ENCODE data around the gene CDH5.

CDH5 gene

GRCh38 chr16:66322174-66322573 is 44.3 kb upstream of the CDH5 start:
- no peaks in the 10 kb centered on the region for H3K9me3 ChIP-seq (ENCODE audit: insufficient read depth, low read length)
- no peaks in the 10 kb centered on the region for H3K27me3 ChIP-seq (ENCODE audit: low read length)
- no peaks in the 10 kb centered on the region for H3K9me2 ChIP-seq (replicated peaks; ENCODE audit: insufficient read depth, low read length)
- H3K4me2 ChIP-seq (ENCODE audit: low read depth, low read length, poor library complexity, severe bottlenecking), result no peak overlapping the region
- no peak overlapping the region for H3K9ac ChIP-seq (ENCODE audit: low read length)
- TF ChIP-seq CTCF (IDR thresholded peaks at IDR 0.05; ENCODE audit: insufficient read depth, low read length, poor library complexity, severe bottlenecking) (no peak), EZH2phosphoT487 (conservative IDR thresholded peaks at IDR 0.05; ENCODE audit: low read length) (no peak)
- no peak overlapping the region for H3K4me3 ChIP-seq (ENCODE audit: insufficient read depth, low read length, poor library complexity, severe bottlenecking)
- no peaks in the 10 kb centered on the region for H3K36me3 ChIP-seq (ENCODE audit: low read length)
- no peaks in the 10 kb centered on the region for H3F3A ChIP-seq (ENCODE audit: insufficient read depth)
- H4K20me1 ChIP-seq (ENCODE audit: low read depth, low read length), result no peaks in the 10 kb centered on the region
- H3K27ac ChIP-seq (ENCODE audit: low read depth, low read length), result no peak overlapping the region
- no peak overlapping the region for H2AFZ ChIP-seq (ENCODE audit: low read depth, low read length, severe bottlenecking)
- no peaks in the 10 kb centered on the region for H3K79me2 ChIP-seq (ENCODE audit: insufficient read depth, low read length)

GRCh38 chr16:66324815-66325515 is 41.5 kb upstream of the CDH5 start:
- Histone ChIP-seq H4K20me1 (ENCODE audit: low read depth, low read length) (no peaks in the 10 kb centered on the region), H3K4me2 (ENCODE audit: low read depth, low read length, poor library complexity, severe bottlenecking) (no peak overlapping the region), H3K79me2 (ENCODE audit: insufficient read depth, low read length) (no peaks in the 10 kb centered on the region), H3F3A (ENCODE audit: insufficient read depth) (no peaks in the 10 kb centered on the region), H3K36me3 (ENCODE audit: low read length) (no peaks in the 10 kb centered on the region), H3K9me2 (replicated peaks; ENCODE audit: insufficient read depth, low read length) (no peaks in the 10 kb centered on the region), H2AFZ (ENCODE audit: low read depth, low read length, severe bottlenecking) (no peak overlapping the region), H3K4me3 (ENCODE audit: insufficient read depth, low read length, poor library complexity, severe bottlenecking) (no peak overlapping the region), H3K27me3 (ENCODE audit: low read length) (no peaks in the 10 kb centered on the region), H3K9ac (ENCODE audit: low read length) (no peak overlapping the region), H3K9me3 (ENCODE audit: insufficient read depth, low read length) (no peaks in the 10 kb centered on the region), H3K27ac (ENCODE audit: low read depth, low read length) (no peak overlapping the region)
- no peak for TF ChIP-seq CTCF (IDR thresholded peaks at IDR 0.05; ENCODE audit: insufficient read depth, low read length, poor library complexity, severe bottlenecking)

- no peaks in the 10 kb centered on the region for H3K27me3 ChIP-seq (ENCODE audit: low read length)
- no peaks in the 10 kb centered on the region for H3K36me3 ChIP-seq (ENCODE audit: low read length)
- no peak overlapping the region for H2AFZ ChIP-seq (ENCODE audit: low read depth, low read length, severe bottlenecking)
- no peaks in the 10 kb centered on the region for H3K79me2 ChIP-seq (ENCODE audit: insufficient read depth, low read length)
- H3K9me2 ChIP-seq (replicated peaks; ENCODE audit: insufficient read depth, low read length), result no peaks in the 10 kb centered on the region
- no peak overlapping the region for H3K4me3 ChIP-seq (ENCODE audit: insufficient read depth, low read length, poor library complexity, severe bottlenecking)
- no peak overlapping the region for H3K27ac ChIP-seq (ENCODE audit: low read depth, low read length)
- no peaks in the 10 kb centered on the region for H3K9me3 ChIP-seq (ENCODE audit: insufficient read depth, low read length)
- H3K4me2 ChIP-seq (ENCODE audit: low read depth, low read length, poor library complexity, severe bottlenecking), result no peak overlapping the region
- H3K9ac ChIP-seq (ENCODE audit: low read length), result no peak overlapping the region
- no peak for TF ChIP-seq EZH2phosphoT487 (conservative IDR thresholded peaks at IDR 0.05; ENCODE audit: low read length)
- TF ChIP-seq CTCF (IDR thresholded peaks at IDR 0.05; ENCODE audit: insufficient read depth, low read length, poor library complexity, severe bottlenecking), result no peak
- no peaks in the 10 kb centered on the region for H3F3A ChIP-seq (ENCODE audit: insufficient read depth)
- no peaks in the 10 kb centered on the region for H4K20me1 ChIP-seq (ENCODE audit: low read depth, low read length)
Observed at GRCh38 chr16:66325717-66326376, 40.6 kb upstream of the CDH5 start.

All from SU-DHL-6 (cell line).